ENCODE results near the gene CCT7. TPM values are rescaled to one million over a fixed set of nuclear protein-coding genes. Genes with fewer than 3 reads are reported as not detected.

Gene CCT7
- total and polyA plus RNA-seq, 2 of the 8 experiments (the other 6 are each of a cell fraction or from before 2014, with no cell fraction given) = 440 to 474 TPM

DNA sequence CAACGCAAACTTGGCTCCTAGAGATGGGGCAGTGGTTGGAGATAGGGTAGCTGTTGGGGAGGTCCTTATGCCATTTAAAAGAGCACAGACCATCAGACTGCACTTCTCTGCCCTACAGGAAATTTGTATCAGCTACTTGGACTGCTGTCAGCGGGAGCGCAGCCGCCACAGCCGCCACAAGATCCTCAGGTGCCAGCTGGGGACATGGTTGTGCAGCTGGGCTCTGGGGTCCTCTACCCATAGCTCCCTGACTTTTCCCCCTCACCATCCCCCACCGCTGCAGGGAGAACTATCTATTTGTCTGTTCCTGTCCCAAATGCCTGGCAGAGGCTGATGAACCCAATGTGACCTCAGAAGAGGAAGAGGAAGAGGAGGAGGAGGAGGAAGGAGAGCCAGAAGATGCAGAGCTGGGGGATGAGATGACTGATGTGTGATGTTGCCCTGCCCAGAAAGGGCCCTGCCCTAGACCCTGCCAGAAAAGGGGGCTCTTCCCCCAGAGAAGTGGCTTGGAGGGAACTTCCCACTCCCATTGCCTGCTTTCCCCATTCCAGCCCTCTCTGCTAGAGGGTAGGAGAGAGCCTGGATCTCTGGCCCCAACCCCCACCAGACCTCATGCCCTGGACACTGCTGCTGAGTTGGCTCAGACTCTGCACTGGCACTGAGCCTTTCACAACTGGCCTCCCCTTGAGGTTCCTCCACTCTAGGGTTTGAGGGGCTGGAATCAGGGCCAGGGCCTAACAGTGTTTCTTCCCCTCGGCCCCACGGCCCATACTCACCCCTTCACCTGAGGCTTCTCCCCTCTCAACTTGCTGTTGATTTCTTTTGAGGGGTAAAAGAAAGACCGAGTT is 8.4 kb upstream of the CCT7 start (continued):
- TF ChIP-seq SAP30 (IDR thresholded peaks at IDR 0.05; ENCODE audit: insufficient read depth, insufficient replicate concordance, low read length) (no peak), SIN3A (conservative IDR thresholded peaks at IDR 0.05 in 1 of 2, IDR thresholded peaks at IDR 0.05 in 1 of 2; ENCODE audit: low read depth in 1 of 2, low read length in 2 of 2) (no peak), CEBPB (IDR thresholded peaks at IDR 0.05; ENCODE audit: low read depth, low read length) (no peak)
- TF ChIP-seq, protein P1, sequence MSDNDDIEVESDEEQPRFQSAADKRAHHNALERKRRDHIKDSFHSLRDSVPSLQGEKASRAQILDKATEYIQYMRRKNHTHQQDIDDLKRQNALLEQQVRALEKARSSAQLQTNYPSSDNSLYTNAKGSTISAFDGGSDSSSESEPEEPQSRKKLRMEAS (IDR thresholded peaks at IDR 0.05) = no peak

Data from H1 (cell line).